Liver (tissue), 9 donors: ENCODE results near the gene CHL1. TPM values are rescaled to one million over a fixed set of nuclear protein-coding genes. Genes with fewer than 3 reads are reported as not detected.

ENCODE experiments used
- DNase-seq: peaks from one replicate; pipeline ENCODE4 v3.0.0-alpha.2; 2017; ENCODE audit warnings: low spot score
- H3K27ac ChIP-seq, 2 donors: one replicate each; pipeline ENCODE4 v1.7.0; 2013; ENCODE audit warnings: inconsistent platforms in 2 of 2, low read length in 2 of 2, control low read depth in 1 of 2, low read depth in 1 of 2, mild to moderate bottlenecking in 1 of 2
- H3K27me3 ChIP-seq, 4 donors: one replicate each; pipeline versions ENCODE4 v1.6.1 to v1.7.0; 2013; ENCODE audit warnings: low read length in 3 of 4, inconsistent platforms in 1 of 4, mild to moderate bottlenecking in 1 of 4, moderate library complexity in 1 of 4; ENCODE audit not compliant: control insufficient read depth in 4 of 4, insufficient read depth in 4 of 4
- H3K36me3 ChIP-seq, 4 donors: one replicate each; pipeline versions ENCODE4 v1.6.1 to v1.7.0; 2013; ENCODE audit warnings: low read length in 3 of 4, mild to moderate bottlenecking in 3 of 4, low read depth in 1 of 4, moderate library complexity in 1 of 4; ENCODE audit not compliant: control insufficient read depth in 4 of 4, insufficient read depth in 3 of 4
- H3K4me1 ChIP-seq, 4 donors: one replicate each; pipeline versions ENCODE4 v1.6.1 to v1.7.0; 2013; ENCODE audit warnings: low read length in 3 of 4, mild to moderate bottlenecking in 3 of 4, moderate library complexity in 1 of 4; ENCODE audit not compliant: control insufficient read depth in 4 of 4, insufficient read depth in 4 of 4
- H3K4me3 ChIP-seq, 3 donors: one replicate each; pipeline versions ENCODE4 v1.6.1 to v1.7.0; 2013; ENCODE audit warnings: low read length in 3 of 3, control low read depth in 1 of 3, low read depth in 1 of 3, mild to moderate bottlenecking in 1 of 3
- H3K9ac ChIP-seq, 2 donors: one replicate each; pipeline ENCODE4 v1.7.0; 2013; ENCODE audit warnings: low read length in 2 of 2, mild to moderate bottlenecking in 2 of 2, moderate library complexity in 2 of 2, control low read depth in 1 of 2, low read depth in 1 of 2
- H3K9me3 ChIP-seq, 4 donors: one replicate each; pipeline versions ENCODE4 v1.6.1 to v1.7.0; 2013; ENCODE audit warnings: low read length in 3 of 4; ENCODE audit not compliant: control insufficient read depth in 4 of 4
- ATF3 ChIP-seq: IDR thresholded peaks from 2 replicates; pipeline ENCODE4 v1.6.1; 2016; ENCODE audit warnings: antibody characterized with exemption
- CTCF ChIP-seq: fragments of 150-350 bp; IDR thresholded peaks from 2 replicates; pipeline ENCODE4 v1.5.1; 2017; ENCODE audit warnings: improper control_type of control experiment, low read depth, low read length; ENCODE audit not compliant: missing input control
- EGR1 ChIP-seq, 2 donors: IDR thresholded peaks; 2 replicates each; pipeline ENCODE4 v1.6.1; 2016 to 2018; ENCODE audit warnings: antibody characterized with exemption in 2 of 2, low read depth in 2 of 2
- FOXA1 ChIP-seq: IDR thresholded peaks from 2 replicates; pipeline ENCODE4 v1.6.1; 2016; ENCODE audit warnings: antibody characterized with exemption
- FOXA2 ChIP-seq: IDR thresholded peaks from 2 replicates; pipeline ENCODE4 v1.6.1; 2016; ENCODE audit warnings: antibody characterized with exemption
- GABPA ChIP-seq, 2 donors: IDR thresholded peaks in 1 of 2; conservative IDR thresholded peaks in 1 of 2; 2 replicates each; pipeline ENCODE4 v1.6.1; 2016; ENCODE audit warnings: antibody characterized with exemption in 2 of 2, mild to moderate bottlenecking in 1 of 2, moderate library complexity in 1 of 2
- HNF4A ChIP-seq, 2 donors: conservative IDR thresholded peaks; 2 replicates each; pipeline ENCODE4 v1.6.1; 2016; ENCODE audit warnings: antibody characterized with exemption in 2 of 2, mild to moderate bottlenecking in 2 of 2
- JUND ChIP-seq, 2 donors: IDR thresholded peaks; 2 replicates each; pipeline ENCODE4 v1.6.1; 2016; ENCODE audit warnings: antibody characterized with exemption in 2 of 2
- NR2F2 ChIP-seq: IDR thresholded peaks from 2 replicates; pipeline ENCODE4 v1.6.1; 2016; ENCODE audit warnings: antibody characterized with exemption
- RAD21 ChIP-seq, 2 donors: IDR thresholded peaks; 2 replicates each; pipeline ENCODE4 v1.6.1; 2016; ENCODE audit warnings: antibody characterized with exemption in 2 of 2, mild to moderate bottlenecking in 2 of 2
- RXRA ChIP-seq, 2 donors: IDR thresholded peaks; 2 replicates each; pipeline ENCODE4 v1.6.1; 2017 to 2018; ENCODE audit warnings: antibody characterized with exemption in 2 of 2, mild to moderate bottlenecking in 1 of 2
- SP1 ChIP-seq: IDR thresholded peaks from 2 replicates; pipeline ENCODE4 v1.6.1; 2018; ENCODE audit warnings: antibody characterized with exemption, mild to moderate bottlenecking
- TAF1 ChIP-seq: conservative IDR thresholded peaks from 2 replicates; pipeline ENCODE4 v1.6.1; 2016; ENCODE audit warnings: antibody characterized with exemption, mild to moderate bottlenecking
- YY1 ChIP-seq: IDR thresholded peaks from 2 replicates; pipeline ENCODE4 v1.6.1; 2016; ENCODE audit warnings: antibody characterized with exemption, mild to moderate bottlenecking
- ZBTB33 ChIP-seq: IDR thresholded peaks from 2 replicates; pipeline ENCODE4 v1.6.1; 2016; ENCODE audit warnings: antibody characterized with exemption
- WGBS: extraction: QIAGEN DNeasy Blood & Tissue Kit; methylation state at CpG from one replicate; pipeline ENCODE4 v1.1.7; 2013; 5-methylcytosine and 5-hydroxymethylcytosine counted together
- polyA plus RNA-seq, 2 donors: library from polyadenylated mRNA; stranded (reverse) in 1 of 2; unstranded in 1 of 2; fragments of 200-250 nt in 1 of 2; fragments of >200 nt in 1 of 2; fragmentation: Nextera tagmentation in 1 of 2; extraction: Ambion mirVana in 1 of 2; gene quantifications; one replicate each; pipeline versions ENCODE4 v1.2.1 to v1.2.3, GENCODE V29; 2013 to 2015
- total RNA-seq, 2 donors: library from RNA; depleted of rRNA; stranded (reverse); fragments of >200 nt; gene quantifications; one replicate each; pipeline ENCODE4 v1.2.3, GENCODE V29; 2014
- TF ChIP-seq, protein P1 (sequence below): IDR thresholded peaks from 2 replicates; pipeline ENCODE4 v1.6.1; 2016; ENCODE audit warnings: antibody characterized with exemption
- TF ChIP-seq, protein P2 (sequence below): IDR thresholded peaks from 2 replicates; pipeline ENCODE4 v1.6.1; 2016; ENCODE audit warnings: antibody characterized with exemption, mild to moderate bottlenecking
- donor health status: healthy.
- donor health status: healthy.
- donor health status: healthy.
- donor health status: healthy.
- donor health status: healthy.

Gene CHL1
- total and polyA plus RNA-seq, 4 donors, result 0.03 to 8.1 (median 0.66) TPM

- Histone ChIP-seq H3K27me3 (peaks cover 0 to 11% (median 0%) of the 10 kb centered on the region in 4 donors), H3K4me1 (no peaks in the 10 kb centered on the region), H3K9ac (no peak overlapping the region), H3K27ac (no peak overlapping the region), H3K4me3 (no peak overlapping the region), H3K36me3 (no peaks in the 10 kb centered on the region), H3K9me3 (peaks cover 0 to 3% (median 2%) of the 10 kb centered on the region in 4 donors)
- TF ChIP-seq JUND (IDR thresholded peaks at IDR 0.05) (no peak), ATF3 (no peak), FOXA1 (no peak), HNF4A (conservative IDR thresholded peaks at IDR 0.05) (no peak), GABPA (IDR thresholded peaks at IDR 0.05 in 1 of 2, conservative IDR thresholded peaks at IDR 0.05 in 1 of 2) (no peak), SP1 (no peak), TAF1 (no peak), YY1 (no peak), EGR1 (IDR thresholded peaks at IDR 0.05; ENCODE audit: low read depth in 2 of 2) (no peak), RXRA (IDR thresholded peaks at IDR 0.05) (no peak), ZBTB33 (no peak), NR2F2 (no peak), RAD21 (IDR thresholded peaks at IDR 0.05) (no peak), CTCF (no peak), FOXA2 (no peak)
- TF ChIP-seq, protein P1, sequence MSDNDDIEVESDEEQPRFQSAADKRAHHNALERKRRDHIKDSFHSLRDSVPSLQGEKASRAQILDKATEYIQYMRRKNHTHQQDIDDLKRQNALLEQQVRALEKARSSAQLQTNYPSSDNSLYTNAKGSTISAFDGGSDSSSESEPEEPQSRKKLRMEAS, result no peak
- TF ChIP-seq, protein P2, sequence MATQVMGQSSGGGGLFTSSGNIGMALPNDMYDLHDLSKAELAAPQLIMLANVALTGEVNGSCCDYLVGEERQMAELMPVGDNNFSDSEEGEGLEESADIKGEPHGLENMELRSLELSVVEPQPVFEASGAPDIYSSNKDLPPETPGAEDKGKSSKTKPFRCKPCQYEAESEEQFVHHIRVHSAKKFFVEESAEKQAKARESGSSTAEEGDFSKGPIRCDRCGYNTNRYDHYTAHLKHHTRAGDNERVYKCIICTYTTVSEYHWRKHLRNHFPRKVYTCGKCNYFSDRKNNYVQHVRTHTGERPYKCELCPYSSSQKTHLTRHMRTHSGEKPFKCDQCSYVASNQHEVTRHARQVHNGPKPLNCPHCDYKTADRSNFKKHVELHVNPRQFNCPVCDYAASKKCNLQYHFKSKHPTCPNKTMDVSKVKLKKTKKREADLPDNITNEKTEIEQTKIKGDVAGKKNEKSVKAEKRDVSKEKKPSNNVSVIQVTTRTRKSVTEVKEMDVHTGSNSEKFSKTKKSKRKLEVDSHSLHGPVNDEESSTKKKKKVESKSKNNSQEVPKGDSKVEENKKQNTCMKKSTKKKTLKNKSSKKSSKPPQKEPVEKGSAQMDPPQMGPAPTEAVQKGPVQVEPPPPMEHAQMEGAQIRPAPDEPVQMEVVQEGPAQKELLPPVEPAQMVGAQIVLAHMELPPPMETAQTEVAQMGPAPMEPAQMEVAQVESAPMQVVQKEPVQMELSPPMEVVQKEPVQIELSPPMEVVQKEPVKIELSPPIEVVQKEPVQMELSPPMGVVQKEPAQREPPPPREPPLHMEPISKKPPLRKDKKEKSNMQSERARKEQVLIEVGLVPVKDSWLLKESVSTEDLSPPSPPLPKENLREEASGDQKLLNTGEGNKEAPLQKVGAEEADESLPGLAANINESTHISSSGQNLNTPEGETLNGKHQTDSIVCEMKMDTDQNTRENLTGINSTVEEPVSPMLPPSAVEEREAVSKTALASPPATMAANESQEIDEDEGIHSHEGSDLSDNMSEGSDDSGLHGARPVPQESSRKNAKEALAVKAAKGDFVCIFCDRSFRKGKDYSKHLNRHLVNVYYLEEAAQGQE, result no peak
- no peak for DNase-seq
- 69% methylated on average over 6 of the region's 6 CpGs for WGBS
Measured at GRCh38 chr3:229183-229661, 32.7 kb downstream of the CHL1 start.
